ENCODE results near the gene SLC16A1.
"Not testable (repeated sequence)": the region's sequence is repeated elsewhere in the genome, so short reads cannot be mapped to it uniquely, and the experiment has no call there.

The SLC16A1 gene

GRCh38 chr1:112981834-112982233 is 25.8 kb upstream of the SLC16A1 start:
- not testable (repeated sequence) for H3K14ac ChIP-seq (ENCODE audit: low read length); H3K9me3 ChIP-seq (ENCODE audit: insufficient read depth, low read depth, low read length); H2BK12ac ChIP-seq (ENCODE audit: low read length); H2AK5ac ChIP-seq (ENCODE audit: low read length); H2BK120ac ChIP-seq (ENCODE audit: insufficient read depth, low read length, poor library complexity); H3K4me2 ChIP-seq (ENCODE audit: low read length); H4K91ac ChIP-seq (ENCODE audit: low read depth, low read length); H3K4me1 ChIP-seq (ENCODE audit: control insufficient read depth in 1 of 2, insufficient read depth in 2 of 2, low read length in 2 of 2); H3K4ac ChIP-seq (ENCODE audit: low read depth, low read length); H3K9ac ChIP-seq (ENCODE audit: low read length); H3K18ac ChIP-seq (ENCODE audit: low read length); H3K79me2 ChIP-seq (ENCODE audit: control insufficient read depth, insufficient read depth, low read length, poor library complexity); H2AFZ ChIP-seq (ENCODE audit: insufficient read depth, low read length, poor library complexity); H3K79me1 ChIP-seq (ENCODE audit: low read length); DNase-seq; H3K27me3 ChIP-seq (ENCODE audit: insufficient read depth, low read length); H2BK5ac ChIP-seq (ENCODE audit: low read depth, low read length, poor library complexity); H4K8ac ChIP-seq (ENCODE audit: low read depth, low read length); H3K23ac ChIP-seq (ENCODE audit: low read length); H3K4me3 ChIP-seq (ENCODE audit: low read depth, low read length); H4K12ac ChIP-seq (ENCODE audit: low read depth, low read length); H3K27ac ChIP-seq (ENCODE audit: low read depth, low read length); H3K36me3 ChIP-seq (ENCODE audit: control insufficient read depth in 1 of 2, insufficient read depth in 2 of 2, low read length in 2 of 2)
- no CpG with 5 or more reads among the region's 8 CpGs for WGBS (ENCODE audit: extremely low coverage, insufficient coverage, insufficient read length)

- no peak overlapping the region for H4K12ac ChIP-seq (ENCODE audit: low read depth, low read length)
- H3K4me1 ChIP-seq (ENCODE audit: control insufficient read depth in 1 of 2, insufficient read depth in 2 of 2, low read length in 2 of 2) = peaks cover 0 to 8% of the 10 kb centered on the region in 2 experiments
- H2BK12ac ChIP-seq (ENCODE audit: low read length) = no peak overlapping the region
- H2BK5ac ChIP-seq (ENCODE audit: low read depth, low read length, poor library complexity) = no peak overlapping the region
- H3K4ac ChIP-seq (ENCODE audit: low read depth, low read length) = no peak overlapping the region
- H3K9me3 ChIP-seq (ENCODE audit: insufficient read depth, low read depth, low read length) = no peaks in the 10 kb centered on the region
- H3K79me1 ChIP-seq (ENCODE audit: low read length) = no peaks in the 10 kb centered on the region
- DNase-seq = no peak
- WGBS (ENCODE audit: extremely low coverage, insufficient coverage, insufficient read length) = no CpG with 5 or more reads among the region's 1 CpG
- H3K79me2 ChIP-seq (ENCODE audit: control insufficient read depth, insufficient read depth, low read length, poor library complexity) = no peaks in the 10 kb centered on the region
- no peak overlapping the region for H3K9ac ChIP-seq (ENCODE audit: low read length)
- H3K27me3 ChIP-seq (ENCODE audit: insufficient read depth, low read length) = no peaks in the 10 kb centered on the region
- H2AFZ ChIP-seq (ENCODE audit: insufficient read depth, low read length, poor library complexity) = no peak overlapping the region
- no peak overlapping the region for H2AK5ac ChIP-seq (ENCODE audit: low read length)
- no peak overlapping the region for H2BK120ac ChIP-seq (ENCODE audit: insufficient read depth, low read length, poor library complexity)
- no peaks in the 10 kb centered on the region for H3K36me3 ChIP-seq (ENCODE audit: control insufficient read depth in 1 of 2, insufficient read depth in 2 of 2, low read length in 2 of 2)
- H4K8ac ChIP-seq (ENCODE audit: low read depth, low read length) = no peak overlapping the region
- H3K14ac ChIP-seq (ENCODE audit: low read length) = no peak overlapping the region
- no peak overlapping the region for H3K4me2 ChIP-seq (ENCODE audit: low read length)
- H3K4me3 ChIP-seq (ENCODE audit: low read depth, low read length) = no peak overlapping the region
- no peak overlapping the region for H3K23ac ChIP-seq (ENCODE audit: low read length)
- H3K18ac ChIP-seq (ENCODE audit: low read length) = no peak overlapping the region
- H4K91ac ChIP-seq (ENCODE audit: low read depth, low read length) = no peak overlapping the region
- no peak overlapping the region for H3K27ac ChIP-seq (ENCODE audit: low read depth, low read length)
Observed at GRCh38 chr1:112981426-112981825, 25.4 kb upstream of the SLC16A1 start.

- Histone ChIP-seq H3K14ac (ENCODE audit: low read length) (no peak overlapping the region), H4K8ac (ENCODE audit: low read depth, low read length) (no peak overlapping the region), H4K91ac (ENCODE audit: low read depth, low read length) (no peak overlapping the region), H3K4me2 (ENCODE audit: low read length) (no peak overlapping the region), H2BK120ac (ENCODE audit: insufficient read depth, low read length, poor library complexity) (no peak overlapping the region), H3K79me1 (ENCODE audit: low read length) (no peaks in the 10 kb centered on the region), H3K18ac (ENCODE audit: low read length) (no peak overlapping the region), H3K9me3 (ENCODE audit: insufficient read depth, low read depth, low read length) (no peaks in the 10 kb centered on the region), H4K12ac (ENCODE audit: low read depth, low read length) (no peak overlapping the region), H2AK5ac (ENCODE audit: low read length) (no peak overlapping the region), H3K79me2 (ENCODE audit: control insufficient read depth, insufficient read depth, low read length, poor library complexity) (no peaks in the 10 kb centered on the region), H3K36me3 (ENCODE audit: control insufficient read depth in 1 of 2, insufficient read depth in 2 of 2, low read length in 2 of 2) (peaks cover 0 to 2% of the 10 kb centered on the region in 2 experiments), H2BK12ac (ENCODE audit: low read length) (no peak overlapping the region), H3K4me1 (ENCODE audit: control insufficient read depth in 1 of 2, insufficient read depth in 2 of 2, low read length in 2 of 2) (peaks cover 0 to 1% of the 10 kb centered on the region in 2 experiments), H3K23ac (ENCODE audit: low read length) (no peak overlapping the region), H3K9ac (ENCODE audit: low read length) (no peak overlapping the region), H3K4ac (ENCODE audit: low read depth, low read length) (no peak overlapping the region), H3K4me3 (ENCODE audit: low read depth, low read length) (no peak overlapping the region), H3K27me3 (ENCODE audit: insufficient read depth, low read length) (no peaks in the 10 kb centered on the region), H3K27ac (ENCODE audit: low read depth, low read length) (no peak overlapping the region), H2BK5ac (ENCODE audit: low read depth, low read length, poor library complexity) (no peak overlapping the region), H2AFZ (ENCODE audit: insufficient read depth, low read length, poor library complexity) (no peak overlapping the region)
- WGBS (ENCODE audit: extremely low coverage, insufficient coverage, insufficient read length) = no CpG with 5 or more reads among the region's 5 CpGs
- DNase-seq = peak in 1 of 2 donors; percentile 92
Observed at GRCh38 chr1:112975336-112975735, 19.3 kb upstream of the SLC16A1 start.

- H3K9ac ChIP-seq (ENCODE audit: low read length) = no peak overlapping the region
- H3K4me1 ChIP-seq (ENCODE audit: control insufficient read depth in 1 of 2, insufficient read depth in 2 of 2, low read length in 2 of 2) = peaks cover 0 to 1% of the 10 kb centered on the region in 2 experiments
- H2BK120ac ChIP-seq (ENCODE audit: insufficient read depth, low read length, poor library complexity) = no peak overlapping the region
- no peak overlapping the region for H2BK12ac ChIP-seq (ENCODE audit: low read length)
- no peak overlapping the region for H4K91ac ChIP-seq (ENCODE audit: low read depth, low read length)
- no peaks in the 10 kb centered on the region for H3K27me3 ChIP-seq (ENCODE audit: insufficient read depth, low read length)
- H3K36me3 ChIP-seq (ENCODE audit: control insufficient read depth in 1 of 2, insufficient read depth in 2 of 2, low read length in 2 of 2) = peaks cover 0 to 2% of the 10 kb centered on the region in 2 experiments
- H2BK5ac ChIP-seq (ENCODE audit: low read depth, low read length, poor library complexity) = no peak overlapping the region
- H2AK5ac ChIP-seq (ENCODE audit: low read length) = no peak overlapping the region
- no peak overlapping the region for H3K4me2 ChIP-seq (ENCODE audit: low read length)
- H3K27ac ChIP-seq (ENCODE audit: low read depth, low read length) = no peak overlapping the region
- H3K9me3 ChIP-seq (ENCODE audit: insufficient read depth, low read depth, low read length) = no peaks in the 10 kb centered on the region
- H3K23ac ChIP-seq (ENCODE audit: low read length) = no peak overlapping the region
- no peak overlapping the region for H3K18ac ChIP-seq (ENCODE audit: low read length)
- no CpG with 5 or more reads among the region's 1 CpG for WGBS (ENCODE audit: extremely low coverage, insufficient coverage, insufficient read length)
- H2AFZ ChIP-seq (ENCODE audit: insufficient read depth, low read length, poor library complexity) = no peak overlapping the region
- H3K79me1 ChIP-seq (ENCODE audit: low read length) = no peaks in the 10 kb centered on the region
- H4K8ac ChIP-seq (ENCODE audit: low read depth, low read length) = no peak overlapping the region
- no peak overlapping the region for H4K12ac ChIP-seq (ENCODE audit: low read depth, low read length)
- DNase-seq = no peak
- no peak overlapping the region for H3K4ac ChIP-seq (ENCODE audit: low read depth, low read length)
- no peaks in the 10 kb centered on the region for H3K79me2 ChIP-seq (ENCODE audit: control insufficient read depth, insufficient read depth, low read length, poor library complexity)
- H3K4me3 ChIP-seq (ENCODE audit: low read depth, low read length) = no peak overlapping the region
- no peak overlapping the region for H3K14ac ChIP-seq (ENCODE audit: low read length)
Observed at GRCh38 chr1:112974646-112975045, 18.6 kb upstream of the SLC16A1 start.
